Cardiac fibroblast (primary cell): ENCODE results near the gene RARB.

Source experiments
- DNase-seq, 2 donors: peaks; one replicate each; pipeline versions ENCODE4 v3.0.0 to v3.0.0-alpha.2; 2010; ENCODE audit warnings: low read depth in 2 of 2
- H3K4me3 ChIP-seq, 2 donors: replicated peaks in 1 of 2; 1 replicate in 1 of 2; 2 replicates in 1 of 2; pipeline ENCODE4 v1.5.1; 2011; ENCODE audit warnings: low read depth in 2 of 2, low read length in 2 of 2, mild to moderate bottlenecking in 2 of 2, moderate library complexity in 1 of 2
- TF ChIP-seq, protein P1 (sequence below): IDR thresholded peaks from one replicate; pipeline ENCODE4 v1.5.1; 2011; ENCODE audit warnings: low read depth, mild to moderate bottlenecking, low read length, inconsistent platforms

RARB gene

DNA sequence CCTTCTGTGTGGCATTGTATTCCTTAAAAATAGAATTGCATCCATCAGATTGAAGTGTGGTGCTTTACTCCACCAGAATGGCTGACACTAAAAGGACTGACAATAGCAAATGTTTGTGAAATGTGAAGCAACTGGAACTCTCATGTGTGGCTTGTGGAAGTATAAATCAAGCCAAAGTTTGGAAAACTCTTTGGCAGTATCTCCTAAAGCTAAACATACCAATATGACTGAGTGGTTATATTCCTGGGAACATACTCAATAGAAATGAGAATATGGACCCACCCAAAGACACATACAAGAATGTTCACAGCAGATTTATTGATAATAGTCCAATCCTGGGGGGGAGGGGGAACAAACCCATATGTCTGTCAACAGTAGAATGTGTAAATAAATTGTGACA, 87.1 kb downstream of the RARB start:
- no peak overlapping the region for H3K4me3 ChIP-seq
- DNase-seq: no peak
- TF ChIP-seq, protein P1, sequence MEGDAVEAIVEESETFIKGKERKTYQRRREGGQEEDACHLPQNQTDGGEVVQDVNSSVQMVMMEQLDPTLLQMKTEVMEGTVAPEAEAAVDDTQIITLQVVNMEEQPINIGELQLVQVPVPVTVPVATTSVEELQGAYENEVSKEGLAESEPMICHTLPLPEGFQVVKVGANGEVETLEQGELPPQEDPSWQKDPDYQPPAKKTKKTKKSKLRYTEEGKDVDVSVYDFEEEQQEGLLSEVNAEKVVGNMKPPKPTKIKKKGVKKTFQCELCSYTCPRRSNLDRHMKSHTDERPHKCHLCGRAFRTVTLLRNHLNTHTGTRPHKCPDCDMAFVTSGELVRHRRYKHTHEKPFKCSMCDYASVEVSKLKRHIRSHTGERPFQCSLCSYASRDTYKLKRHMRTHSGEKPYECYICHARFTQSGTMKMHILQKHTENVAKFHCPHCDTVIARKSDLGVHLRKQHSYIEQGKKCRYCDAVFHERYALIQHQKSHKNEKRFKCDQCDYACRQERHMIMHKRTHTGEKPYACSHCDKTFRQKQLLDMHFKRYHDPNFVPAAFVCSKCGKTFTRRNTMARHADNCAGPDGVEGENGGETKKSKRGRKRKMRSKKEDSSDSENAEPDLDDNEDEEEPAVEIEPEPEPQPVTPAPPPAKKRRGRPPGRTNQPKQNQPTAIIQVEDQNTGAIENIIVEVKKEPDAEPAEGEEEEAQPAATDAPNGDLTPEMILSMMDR: no peak

GRCh38 chr3:25520926-25521559, 93.0 kb downstream of the RARB start:
- no peak overlapping the region for H3K4me3 ChIP-seq
- DNase-seq: peak in 1 of 2 donors; percentile 4
- TF ChIP-seq, protein P1: no peak

DNA sequence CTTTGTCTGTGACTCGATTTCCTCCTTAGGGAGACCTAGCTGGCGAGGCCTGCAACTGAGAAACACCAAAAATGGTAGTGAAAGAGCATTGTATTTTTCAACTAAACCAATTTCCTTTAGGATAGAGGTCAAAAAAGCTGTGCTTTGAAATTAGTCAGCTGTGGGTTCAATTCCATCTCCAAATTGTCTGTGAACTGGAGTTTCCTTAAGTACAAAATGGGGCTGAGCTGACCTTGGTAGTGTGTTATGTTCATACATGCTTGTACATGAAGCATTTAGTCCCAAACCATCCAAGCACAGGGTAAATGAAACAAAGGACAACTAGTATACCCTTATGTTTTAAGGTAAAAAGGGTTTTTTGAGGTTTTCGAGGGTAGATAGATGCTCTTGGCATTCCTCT, 99.3 kb downstream of the RARB start:
- no peak overlapping the region for H3K4me3 ChIP-seq
- DNase-seq: no peak
- TF ChIP-seq, protein P1: no peak

DNA sequence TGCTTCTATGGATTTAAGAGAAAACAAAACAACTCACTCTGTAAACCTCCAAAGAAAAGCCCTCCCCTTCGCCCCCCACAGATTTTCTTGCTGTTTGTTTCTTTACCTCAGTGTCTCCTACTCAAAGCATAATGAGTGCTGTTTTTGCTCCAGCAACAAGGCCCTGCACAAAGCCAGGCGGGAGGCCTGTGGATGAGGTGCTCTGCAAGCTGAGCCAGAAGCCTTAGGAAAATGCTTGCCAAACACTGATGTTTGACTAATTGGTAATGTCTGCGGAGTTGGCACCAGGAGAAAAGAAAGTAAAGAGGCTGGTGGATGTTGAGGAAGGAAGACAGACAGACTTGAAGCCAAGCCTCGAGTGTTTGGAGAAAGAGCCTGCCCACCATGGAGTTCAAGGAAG, 99.7 kb downstream of the RARB start:
- DNase-seq: peak in 1 of 2 donors; percentile 10

GRCh38 chr3:25531971-25532370, 103.9 kb downstream of the RARB start:
- DNase-seq: no peak
- no peak overlapping the region for H3K4me3 ChIP-seq
- TF ChIP-seq, protein P1: no peak

More for the DNA sequence above, 99.7 kb downstream of the RARB start:
- TF ChIP-seq, protein P1: no peak
- H3K4me3 ChIP-seq: no peak overlapping the region

DNA sequence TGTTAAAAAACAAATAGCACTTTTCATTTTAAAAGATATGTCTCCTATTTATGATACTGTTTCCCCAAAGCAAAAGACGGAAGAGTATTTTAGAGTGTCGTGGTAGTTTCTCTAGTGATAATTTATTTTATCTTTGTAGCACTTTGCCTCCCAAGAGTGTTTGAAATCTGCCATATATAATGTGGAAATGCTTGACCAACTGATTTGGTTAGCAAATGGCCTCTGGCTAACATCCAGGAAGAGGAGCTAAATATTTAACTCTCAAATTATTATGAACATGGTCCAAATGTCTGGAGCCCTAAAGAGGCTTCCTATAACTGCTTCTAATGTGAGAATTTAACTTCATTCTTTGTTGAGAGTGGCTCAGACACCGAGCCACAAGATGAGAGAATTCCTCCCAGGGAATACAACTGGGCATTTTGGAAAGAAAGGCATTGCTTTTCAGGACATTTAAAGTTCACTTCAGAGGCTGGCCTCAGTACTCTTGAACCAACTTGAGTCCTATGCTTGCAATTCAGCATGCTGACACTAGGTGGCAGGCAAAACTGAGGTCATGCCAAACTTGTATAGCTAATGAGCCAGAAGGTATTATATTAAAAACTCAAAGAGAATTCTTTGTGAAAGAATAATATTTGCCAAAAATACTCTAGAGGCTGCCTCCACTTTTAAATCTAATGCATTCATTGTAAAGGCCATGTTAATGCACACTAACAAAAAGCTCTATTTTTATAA, 104.5 kb downstream of the RARB start:
- TF ChIP-seq, protein P1: peak; percentile 64
- no peak overlapping the region for H3K4me3 ChIP-seq
- DNase-seq: peak; percentile 7 to 54
